Myocyte (in vitro differentiated cells): ENCODE measurements around the gene RCOR1. TPM values are rescaled to one million over a fixed set of nuclear protein-coding genes. Genes with fewer than 3 reads are reported as not detected.
A peak's percentile ranks its signal among the peaks of the same experiment; 100 is the strongest.

Source experiments
- DNase-seq: peaks from one replicate; pipeline ENCODE4 v3.0.0-alpha.2; 2012; ENCODE audit warnings: low read depth
- total RNA-seq: library from RNA; depleted of rRNA; stranded (reverse); fragments of >200 nt; gene quantifications from 2 replicates; pipeline ENCODE4 v1.2.3, GENCODE V29; 2014

RCOR1 gene
- total RNA-seq, 1 donor from 2014 or later = 17.7 TPM

- DNase-seq = no peak
Measured at GRCh38 chr14:102708494-102708893, 116.0 kb downstream of the RCOR1 start.

- no peak for DNase-seq
Measured at GRCh38 chr14:102711207-102711606, 118.8 kb downstream of the RCOR1 start.

- DNase-seq = no peak
Measured at GRCh38 chr14:102711946-102712345, 119.5 kb downstream of the RCOR1 start.

- peak; percentile 94 for DNase-seq
Measured at GRCh38 chr14:102717276-102717675, 124.8 kb downstream of the RCOR1 start.

- DNase-seq = no peak
Measured at GRCh38 chr14:102722646-102723045, 130.2 kb downstream of the RCOR1 start.

- DNase-seq = no peak
Measured at GRCh38 chr14:102723650-102724049, 131.2 kb downstream of the RCOR1 start.

GRCh38 chr14:102726191-102726949 lies 133.9 kb downstream of the RCOR1 start:
- no peak for DNase-seq

- no peak for DNase-seq
Measured at GRCh38 chr14:102727336-102728095, 135.1 kb downstream of the RCOR1 start.

- DNase-seq = no peak
Measured at GRCh38 chr14:102728501-102728900, 136.1 kb downstream of the RCOR1 start.

GRCh38 chr14:102729268-102729667 lies 136.8 kb downstream of the RCOR1 start:
- DNase-seq = no peak

GRCh38 chr14:102729825-102730224 lies 137.4 kb downstream of the RCOR1 start:
- no peak for DNase-seq

- DNase-seq = peak; percentile 31
Measured at GRCh38 chr14:102731101-102731870, 138.8 kb downstream of the RCOR1 start.

- peak; percentile 86 for DNase-seq
Measured at GRCh38 chr14:102731871-102732800, 139.7 kb downstream of the RCOR1 start.

GRCh38 chr14:102732924-102733323 lies 140.5 kb downstream of the RCOR1 start:
- DNase-seq = no peak

- DNase-seq = no peak
Measured at GRCh38 chr14:102733326-102733725, 140.9 kb downstream of the RCOR1 start.

GRCh38 chr14:102734436-102734835 lies 142.0 kb downstream of the RCOR1 start:
- DNase-seq = no peak

- no peak for DNase-seq
Measured at GRCh38 chr14:102736956-102737355, 144.5 kb downstream of the RCOR1 start.

GRCh38 chr14:102737402-102738372 lies 145.2 kb downstream of the RCOR1 start:
- DNase-seq = peak; percentile 85

GRCh38 chr14:102738373-102739189 lies 146.1 kb downstream of the RCOR1 start:
- no peak for DNase-seq
